Esophagus muscularis mucosa (tissue), 4 donors: ENCODE data around the gene KIAA0040.

ENCODE experiments used
- CTCF ChIP-seq, 3 experiments: fragments of 200-600 bp in 2 of 3; fragments of 450-650 bp in 1 of 3; sonication (generic) in 2 of 3; IDR thresholded peaks; one replicate each; pipeline ENCODE4 v1.5.1; 2017 to 2019; ENCODE audit warnings: antibody characterized with exemption in 3 of 3, mild to moderate bottlenecking in 2 of 3, moderate library complexity in 1 of 3
- EP300 ChIP-seq: sonication (generic); formaldehyde crosslinking; IDR thresholded peaks from one replicate; pipeline ENCODE4 v1.6.1; 2017; ENCODE audit warnings: antibody characterized with exemption
- POLR2A ChIP-seq: fragments of 450-650 bp; IDR thresholded peaks from one replicate; pipeline ENCODE4 v1.6.1; 2017; ENCODE audit warnings: antibody characterized with exemption, moderate library complexity, mild to moderate bottlenecking, low read depth
- POLR2AphosphoS5 ChIP-seq, 2 donors: sonication (generic); formaldehyde crosslinking; IDR thresholded peaks; one replicate each; pipeline ENCODE4 v1.6.1; 2017; ENCODE audit warnings: antibody characterized with exemption in 2 of 2

DNA sequence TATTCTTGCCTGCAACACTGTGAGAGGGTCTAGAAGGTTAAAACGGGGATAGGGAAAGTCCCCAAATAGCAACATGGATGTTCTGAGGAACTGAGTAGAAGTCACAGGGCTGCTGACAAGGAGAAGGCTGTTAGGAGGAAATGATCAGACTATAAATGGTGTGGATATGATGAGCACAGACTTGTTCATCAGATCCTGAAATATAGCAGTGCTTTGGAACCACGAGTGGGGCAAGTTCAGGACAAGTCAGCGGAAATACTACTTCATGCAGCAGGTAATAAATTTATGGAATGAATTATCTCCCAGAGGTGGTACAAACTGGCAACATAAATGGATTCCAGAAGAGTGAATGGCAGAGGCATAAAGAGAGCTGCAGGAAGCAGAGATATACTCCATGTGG, 3.2 kb upstream of the KIAA0040 start:
- TF ChIP-seq CTCF (IDR thresholded peaks at IDR 0.05) = no peak
- no peak for TF ChIP-seq POLR2A
- no peak for TF ChIP-seq POLR2AphosphoS5 (IDR thresholded peaks at IDR 0.05)
- TF ChIP-seq EP300 = no peak
